Erythroblast (primary cell): Measurements from ENCODE around the gene SURF6.

Experiments
- GATA1 ChIP-seq: IDR thresholded peaks from 2 replicates; pipeline ENCODE4 v1.6.1; 2011; ENCODE audit warnings: low read depth, mild to moderate bottlenecking, control low read depth, low read length, moderate library complexity
- POLR2A ChIP-seq: IDR thresholded peaks from 2 replicates; pipeline ENCODE4 v1.6.1; 2011; ENCODE audit warnings: mild to moderate bottlenecking, low read length

GRCh38 chr9:133320421-133320881 is 15.5 kb downstream of the SURF6 start:
- no peak for TF ChIP-seq POLR2A
- TF ChIP-seq GATA1, result no peak
